ENCODE measurements around the gene INPP5D.
"Not testable (repeated sequence)": the region's sequence is repeated elsewhere in the genome, so short reads cannot be mapped to it uniquely, and the experiment has no call there.

INPP5D gene

GRCh38 chr2:233120459-233120858, 60.3 kb downstream of the INPP5D start:
- H3K9ac ChIP-seq (ENCODE audit: low read length in 2 of 2) = no peak overlapping the region
- no peak overlapping the region for H3K27ac ChIP-seq (ENCODE audit: low read length)
- no peaks in the 10 kb centered on the region for H3K9me3 ChIP-seq (ENCODE audit: control insufficient read depth in 2 of 2, low read length in 2 of 2)
- no peak overlapping the region for H3K4me3 ChIP-seq (ENCODE audit: low read length in 2 of 2)
- H3K4me1 ChIP-seq (ENCODE audit: control insufficient read depth, insufficient read depth, low read length) = no peaks in the 10 kb centered on the region
- no peaks in the 10 kb centered on the region for H3K36me3 ChIP-seq (ENCODE audit: control insufficient read depth in 2 of 2, insufficient read depth in 2 of 2, low read length in 2 of 2)
- peaks cover 0 to 2% of the 10 kb centered on the region in 2 donors for H3K27me3 ChIP-seq (ENCODE audit: control insufficient read depth in 1 of 2, insufficient read depth in 2 of 2, low read length in 2 of 2)

GRCh38 chr2:233121856-233122255, 61.7 kb downstream of the INPP5D start:
- H3K9me3 ChIP-seq (ENCODE audit: control insufficient read depth in 2 of 2, low read length in 2 of 2) = no peaks in the 10 kb centered on the region
- no peaks in the 10 kb centered on the region for H3K36me3 ChIP-seq (ENCODE audit: control insufficient read depth in 2 of 2, insufficient read depth in 2 of 2, low read length in 2 of 2)
- H3K4me3 ChIP-seq (ENCODE audit: low read length in 2 of 2) = no peak overlapping the region
- no peaks in the 10 kb centered on the region for H3K4me1 ChIP-seq (ENCODE audit: control insufficient read depth, insufficient read depth, low read length)
- no peak overlapping the region for H3K9ac ChIP-seq (ENCODE audit: low read length in 2 of 2)
- H3K27me3 ChIP-seq (ENCODE audit: control insufficient read depth in 1 of 2, insufficient read depth in 2 of 2, low read length in 2 of 2) = peaks cover 0 to 2% of the 10 kb centered on the region in 2 donors
- no peak overlapping the region for H3K27ac ChIP-seq (ENCODE audit: low read length)

- H3K27ac ChIP-seq (ENCODE audit: low read length) = no peak overlapping the region
- no peak overlapping the region for H3K4me3 ChIP-seq (ENCODE audit: low read length in 2 of 2)
- peaks cover 0 to 2% of the 10 kb centered on the region in 2 donors for H3K27me3 ChIP-seq (ENCODE audit: control insufficient read depth in 1 of 2, insufficient read depth in 2 of 2, low read length in 2 of 2)
- H3K9me3 ChIP-seq (ENCODE audit: control insufficient read depth in 2 of 2, low read length in 2 of 2) = no peaks in the 10 kb centered on the region
- no peaks in the 10 kb centered on the region for H3K36me3 ChIP-seq (ENCODE audit: control insufficient read depth in 2 of 2, insufficient read depth in 2 of 2, low read length in 2 of 2)
- H3K4me1 ChIP-seq (ENCODE audit: control insufficient read depth, insufficient read depth, low read length) = no peaks in the 10 kb centered on the region
- no peak overlapping the region for H3K9ac ChIP-seq (ENCODE audit: low read length in 2 of 2)
These were observed 62.4 kb downstream of the INPP5D start for GRCh38 chr2:233122541-233122940.

GRCh38 chr2:233123576-233123975, 63.4 kb downstream of the INPP5D start:
- H3K9ac ChIP-seq (ENCODE audit: low read length in 2 of 2); H3K27me3 ChIP-seq (ENCODE audit: control insufficient read depth in 1 of 2, insufficient read depth in 2 of 2, low read length in 2 of 2); H3K4me1 ChIP-seq (ENCODE audit: control insufficient read depth, insufficient read depth, low read length); H3K4me3 ChIP-seq (ENCODE audit: low read length in 2 of 2); H3K9me3 ChIP-seq (ENCODE audit: control insufficient read depth in 2 of 2, low read length in 2 of 2); H3K27ac ChIP-seq (ENCODE audit: low read length); H3K36me3 ChIP-seq (ENCODE audit: control insufficient read depth in 2 of 2, insufficient read depth in 2 of 2, low read length in 2 of 2): not testable (repeated sequence)

GRCh38 chr2:233124421-233125080, 64.4 kb downstream of the INPP5D start:
- Histone ChIP-seq H3K27me3 (ENCODE audit: control insufficient read depth in 1 of 2, insufficient read depth in 2 of 2, low read length in 2 of 2) (peaks cover 0 to under 1% of the 10 kb centered on the region in 2 donors), H3K27ac (ENCODE audit: low read length) (no peak overlapping the region), H3K4me3 (ENCODE audit: low read length in 2 of 2) (no peak overlapping the region), H3K4me1 (ENCODE audit: control insufficient read depth, insufficient read depth, low read length) (no peaks in the 10 kb centered on the region), H3K36me3 (ENCODE audit: control insufficient read depth in 2 of 2, insufficient read depth in 2 of 2, low read length in 2 of 2) (no peaks in the 10 kb centered on the region), H3K9ac (ENCODE audit: low read length in 2 of 2) (no peak overlapping the region), H3K9me3 (ENCODE audit: control insufficient read depth in 2 of 2, low read length in 2 of 2) (no peaks in the 10 kb centered on the region)

- Histone ChIP-seq H3K9me3 (ENCODE audit: control insufficient read depth in 2 of 2, low read length in 2 of 2) (no peaks in the 10 kb centered on the region), H3K27me3 (ENCODE audit: control insufficient read depth in 1 of 2, insufficient read depth in 2 of 2, low read length in 2 of 2) (peaks cover 0 to 2% of the 10 kb centered on the region in 2 donors), H3K36me3 (ENCODE audit: control insufficient read depth in 2 of 2, insufficient read depth in 2 of 2, low read length in 2 of 2) (no peaks in the 10 kb centered on the region), H3K27ac (ENCODE audit: low read length) (no peak overlapping the region), H3K9ac (ENCODE audit: low read length in 2 of 2) (no peak overlapping the region), H3K4me3 (ENCODE audit: low read length in 2 of 2) (no peak overlapping the region), H3K4me1 (ENCODE audit: control insufficient read depth, insufficient read depth, low read length) (no peaks in the 10 kb centered on the region)
These were observed 65.4 kb downstream of the INPP5D start for GRCh38 chr2:233125455-233126065.

- Histone ChIP-seq H3K9ac (ENCODE audit: low read length in 2 of 2) (no peak overlapping the region), H3K27ac (ENCODE audit: low read length) (no peak overlapping the region), H3K9me3 (ENCODE audit: control insufficient read depth in 2 of 2, low read length in 2 of 2) (no peaks in the 10 kb centered on the region), H3K4me3 (ENCODE audit: low read length in 2 of 2) (no peak overlapping the region), H3K4me1 (ENCODE audit: control insufficient read depth, insufficient read depth, low read length) (no peaks in the 10 kb centered on the region), H3K27me3 (ENCODE audit: control insufficient read depth in 1 of 2, insufficient read depth in 2 of 2, low read length in 2 of 2) (peaks cover 0 to 2% of the 10 kb centered on the region in 2 donors), H3K36me3 (ENCODE audit: control insufficient read depth in 2 of 2, insufficient read depth in 2 of 2, low read length in 2 of 2) (no peaks in the 10 kb centered on the region)
These were observed 69.3 kb downstream of the INPP5D start for GRCh38 chr2:233129351-233129978.

GRCh38 chr2:233130024-233130423, 69.9 kb downstream of the INPP5D start:
- H3K9me3 ChIP-seq (ENCODE audit: control insufficient read depth in 2 of 2, low read length in 2 of 2) = no peaks in the 10 kb centered on the region
- H3K27ac ChIP-seq (ENCODE audit: low read length) = no peak overlapping the region
- H3K27me3 ChIP-seq (ENCODE audit: control insufficient read depth in 1 of 2, insufficient read depth in 2 of 2, low read length in 2 of 2) = peaks cover 0 to 2% of the 10 kb centered on the region in 2 donors
- no peaks in the 10 kb centered on the region for H3K4me1 ChIP-seq (ENCODE audit: control insufficient read depth, insufficient read depth, low read length)
- no peak overlapping the region for H3K9ac ChIP-seq (ENCODE audit: low read length in 2 of 2)
- H3K36me3 ChIP-seq (ENCODE audit: control insufficient read depth in 2 of 2, insufficient read depth in 2 of 2, low read length in 2 of 2) = no peaks in the 10 kb centered on the region
- no peak overlapping the region for H3K4me3 ChIP-seq (ENCODE audit: low read length in 2 of 2)

DNA sequence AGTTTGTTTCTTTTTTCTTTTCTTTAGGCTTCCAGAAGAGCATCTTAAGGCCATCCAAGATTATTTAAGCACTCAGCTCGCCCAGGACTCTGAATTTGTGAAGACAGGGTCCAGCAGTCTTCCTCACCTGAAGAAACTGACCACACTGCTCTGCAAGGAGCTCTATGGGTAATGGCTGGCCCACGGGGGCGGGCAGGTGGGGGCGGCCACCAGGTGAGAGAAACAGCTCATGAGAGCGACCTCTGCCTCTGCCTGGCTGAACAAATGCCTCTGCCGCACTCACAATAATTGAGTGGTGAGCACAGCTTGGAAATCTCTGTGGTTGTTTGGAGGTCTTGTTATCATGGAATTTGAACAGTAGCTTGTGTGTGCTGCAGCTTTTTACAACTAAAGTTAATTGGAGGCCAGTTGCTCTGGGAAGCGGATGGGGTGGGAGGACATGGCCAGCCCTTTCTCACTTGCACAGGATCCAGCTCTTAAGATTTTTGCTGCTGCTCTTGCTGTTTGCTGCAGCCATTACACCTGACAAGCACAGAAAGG, 70.4 kb downstream of the INPP5D start:
- no peak overlapping the region for H3K27ac ChIP-seq (ENCODE audit: low read length)
- no peaks in the 10 kb centered on the region for H3K36me3 ChIP-seq (ENCODE audit: control insufficient read depth in 2 of 2, insufficient read depth in 2 of 2, low read length in 2 of 2)
- H3K4me3 ChIP-seq (ENCODE audit: low read length in 2 of 2) = no peak overlapping the region
- no peak overlapping the region for H3K9ac ChIP-seq (ENCODE audit: low read length in 2 of 2)
- H3K27me3 ChIP-seq (ENCODE audit: control insufficient read depth in 1 of 2, insufficient read depth in 2 of 2, low read length in 2 of 2) = peaks cover 0 to 2% of the 10 kb centered on the region in 2 donors
- no peaks in the 10 kb centered on the region for H3K9me3 ChIP-seq (ENCODE audit: control insufficient read depth in 2 of 2, low read length in 2 of 2)
- H3K4me1 ChIP-seq (ENCODE audit: control insufficient read depth, insufficient read depth, low read length) = no peaks in the 10 kb centered on the region

DNA sequence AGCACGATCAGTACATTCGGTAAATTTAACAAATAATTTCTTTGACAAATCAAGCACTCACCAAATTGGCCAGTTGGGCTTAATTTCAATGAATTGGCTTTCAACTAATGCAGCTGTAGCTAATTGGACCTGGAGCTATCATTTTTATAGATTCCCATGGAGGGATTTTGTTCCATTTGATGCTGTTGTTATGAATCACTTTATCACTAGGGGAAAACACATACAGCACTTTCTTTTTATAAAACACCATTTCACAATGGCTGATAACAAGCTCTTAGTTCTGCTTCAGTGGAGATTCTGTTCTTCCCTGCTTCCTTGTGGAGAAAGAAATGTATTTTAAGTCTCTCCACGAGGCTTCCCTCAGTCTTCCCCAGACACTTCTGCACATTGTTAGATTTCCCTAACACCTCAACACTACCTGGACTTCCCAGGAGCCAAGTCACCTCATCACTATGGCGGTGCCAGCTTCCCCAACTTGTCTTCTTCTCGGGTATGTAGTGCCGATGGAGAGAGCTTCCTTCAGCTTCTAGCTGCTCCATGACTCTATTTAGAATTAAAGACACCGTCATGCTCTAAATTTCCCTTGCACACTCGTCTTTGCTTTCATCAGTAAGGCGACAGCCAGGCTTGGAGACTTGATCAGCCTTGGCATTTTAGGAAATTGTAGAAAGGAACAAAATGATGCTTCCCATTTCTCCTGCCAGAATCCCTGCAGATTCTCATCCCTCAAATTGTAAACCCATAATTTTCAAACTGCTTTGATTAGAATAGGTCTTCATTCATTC, 72.0 kb downstream of the INPP5D start:
- no peaks in the 10 kb centered on the region for H3K4me1 ChIP-seq (ENCODE audit: control insufficient read depth, insufficient read depth, low read length)
- no peak overlapping the region for H3K27ac ChIP-seq (ENCODE audit: low read length)
- H3K9ac ChIP-seq (ENCODE audit: low read length in 2 of 2) = no peak overlapping the region
- H3K4me3 ChIP-seq (ENCODE audit: low read length in 2 of 2) = no peak overlapping the region
- H3K27me3 ChIP-seq (ENCODE audit: control insufficient read depth in 1 of 2, insufficient read depth in 2 of 2, low read length in 2 of 2) = peaks cover 0 to 2% of the 10 kb centered on the region in 2 donors
- no peaks in the 10 kb centered on the region for H3K36me3 ChIP-seq (ENCODE audit: control insufficient read depth in 2 of 2, insufficient read depth in 2 of 2, low read length in 2 of 2)
- no peaks in the 10 kb centered on the region for H3K9me3 ChIP-seq (ENCODE audit: control insufficient read depth in 2 of 2, low read length in 2 of 2)
